ENCODE measurements around the gene TUBGCP2.

DNA sequence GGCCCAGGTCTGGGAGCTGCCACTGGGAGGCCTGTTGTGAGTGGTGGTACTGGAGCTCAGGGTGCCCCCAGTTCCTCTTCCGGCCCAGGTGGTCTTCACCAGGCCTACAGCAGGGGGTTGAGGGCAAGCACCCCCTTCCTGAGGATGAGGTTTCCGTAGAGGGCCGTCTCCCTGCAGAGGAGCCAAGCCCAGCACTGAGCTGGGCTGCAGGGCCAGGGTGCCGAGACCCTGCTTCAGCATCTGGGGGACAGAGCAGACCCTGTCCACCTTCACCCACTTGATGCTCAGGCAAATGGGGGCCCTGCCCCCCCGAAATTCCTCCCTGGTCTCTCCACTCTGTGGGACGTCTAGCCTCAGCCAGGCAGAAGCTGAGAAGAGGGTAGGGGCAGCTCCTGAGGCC lies 46.6 kb upstream of the TUBGCP2 start:
- TF ChIP-seq, protein P1, sequence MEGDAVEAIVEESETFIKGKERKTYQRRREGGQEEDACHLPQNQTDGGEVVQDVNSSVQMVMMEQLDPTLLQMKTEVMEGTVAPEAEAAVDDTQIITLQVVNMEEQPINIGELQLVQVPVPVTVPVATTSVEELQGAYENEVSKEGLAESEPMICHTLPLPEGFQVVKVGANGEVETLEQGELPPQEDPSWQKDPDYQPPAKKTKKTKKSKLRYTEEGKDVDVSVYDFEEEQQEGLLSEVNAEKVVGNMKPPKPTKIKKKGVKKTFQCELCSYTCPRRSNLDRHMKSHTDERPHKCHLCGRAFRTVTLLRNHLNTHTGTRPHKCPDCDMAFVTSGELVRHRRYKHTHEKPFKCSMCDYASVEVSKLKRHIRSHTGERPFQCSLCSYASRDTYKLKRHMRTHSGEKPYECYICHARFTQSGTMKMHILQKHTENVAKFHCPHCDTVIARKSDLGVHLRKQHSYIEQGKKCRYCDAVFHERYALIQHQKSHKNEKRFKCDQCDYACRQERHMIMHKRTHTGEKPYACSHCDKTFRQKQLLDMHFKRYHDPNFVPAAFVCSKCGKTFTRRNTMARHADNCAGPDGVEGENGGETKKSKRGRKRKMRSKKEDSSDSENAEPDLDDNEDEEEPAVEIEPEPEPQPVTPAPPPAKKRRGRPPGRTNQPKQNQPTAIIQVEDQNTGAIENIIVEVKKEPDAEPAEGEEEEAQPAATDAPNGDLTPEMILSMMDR (IDR thresholded peaks at IDR 0.05) = no peak
- TF ChIP-seq POLR2A (IDR thresholded peaks at IDR 0.05) (no peak), EP300 (IDR thresholded peaks at IDR 0.05) (no peak)

All from suprapubic skin (tissue), 3 donors.